ENCODE measurements around the gene CYP1A1. TPM values are rescaled to one million over a fixed set of nuclear protein-coding genes. Genes with fewer than 3 reads are reported as not detected.

CYP1A1 gene
- total and polyA plus RNA-seq, 9 of the 15 experiments (the other 6 are each of a cell fraction or from before 2014, with no cell fraction given) = 0.04 to 0.13 (median 0.05) TPM; not detected in 5

GRCh38 chr15:74723754-74724334 lies 1.5 kb downstream of the CYP1A1 start (continued):
- TF ChIP-seq TOE1 (IDR thresholded peaks at IDR 0.05; ENCODE audit: borderline replicate concordance) (0 out of 2 replicates have a peak, but pooled peaks have one; percentile 66), TOE1 (CRISPR knock-in tag; IDR thresholded peaks at IDR 0.05; ENCODE audit: borderline replicate concordance, low read depth) (no peak), ZNF668 (CRISPR knock-in tag; IDR thresholded peaks at IDR 0.05) (no peak), SIN3A (IDR thresholded peaks at IDR 0.05; ENCODE audit: borderline replicate concordance in 2 of 2, control insufficient read depth in 1 of 2, low read depth in 2 of 2, low read length in 2 of 2) (no peak), KLF1 (tag; IDR thresholded peaks at IDR 0.05) (no peak), ZNF224 (CRISPR knock-in tag; IDR thresholded peaks at IDR 0.05) (no peak), NUFIP1 (IDR thresholded peaks at IDR 0.05; ENCODE audit: partially characterized antibody) (peak; percentile 57), ZNF551 (CRISPR knock-in tag; IDR thresholded peaks at IDR 0.05) (no peak), ZNF830 (CRISPR knock-in tag; IDR thresholded peaks at IDR 0.05) (no peak), SRF (CRISPR knock-in tag; IDR thresholded peaks at IDR 0.05) (no peak), NR2C1 (IDR thresholded peaks at IDR 0.05) (no peak), NR2C1 (tag; IDR thresholded peaks at IDR 0.05) (no peak), MXI1 (IDR thresholded peaks at IDR 0.05; ENCODE audit: low read depth, low read length) (no peak)
- TF ChIP-seq, protein P1, sequence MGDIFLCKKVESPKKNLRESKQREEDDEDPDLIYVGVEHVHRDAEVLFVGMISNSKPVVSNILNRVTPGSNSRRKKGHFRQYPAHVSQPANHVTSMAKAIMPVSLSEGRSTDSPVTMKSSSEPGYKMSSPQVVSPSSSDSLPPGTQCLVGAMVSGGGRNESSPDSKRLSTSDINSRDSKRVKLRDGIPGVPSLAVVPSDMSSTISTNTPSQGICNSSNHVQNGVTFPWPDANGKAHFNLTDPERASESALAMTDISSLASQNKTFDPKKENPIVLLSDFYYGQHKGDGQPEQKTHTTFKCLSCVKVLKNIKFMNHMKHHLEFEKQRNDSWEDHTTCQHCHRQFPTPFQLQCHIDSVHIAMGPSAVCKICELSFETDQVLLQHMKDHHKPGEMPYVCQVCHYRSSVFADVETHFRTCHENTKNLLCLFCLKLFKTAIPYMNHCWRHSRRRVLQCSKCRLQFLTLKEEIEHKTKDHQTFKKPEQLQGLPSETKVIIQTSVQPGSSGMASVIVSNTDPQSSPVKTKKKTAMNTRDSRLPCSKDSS (IDR thresholded peaks at IDR 0.05; ENCODE audit: low read depth, partially characterized antibody) = no peak
